IPS-NIHi11 (cell line): Measurements from ENCODE around the gene FGD4.
"Not testable (repeated sequence)": the region's sequence is repeated elsewhere in the genome, so short reads cannot be mapped to it uniquely, and the experiment has no call there.

ENCODE experiments used
- DNase-seq: peaks from one replicate; pipeline ENCODE4 v3.0.0; 2012; ENCODE audit warnings: mixed read lengths, low spot score

FGD4 gene

GRCh38 chr12:32494656-32495055 is 95.3 kb downstream of the FGD4 start:
- no peak for DNase-seq

- DNase-seq: no peak
Measured at GRCh38 chr12:32496946-32497345, 97.6 kb downstream of the FGD4 start.

DNA sequence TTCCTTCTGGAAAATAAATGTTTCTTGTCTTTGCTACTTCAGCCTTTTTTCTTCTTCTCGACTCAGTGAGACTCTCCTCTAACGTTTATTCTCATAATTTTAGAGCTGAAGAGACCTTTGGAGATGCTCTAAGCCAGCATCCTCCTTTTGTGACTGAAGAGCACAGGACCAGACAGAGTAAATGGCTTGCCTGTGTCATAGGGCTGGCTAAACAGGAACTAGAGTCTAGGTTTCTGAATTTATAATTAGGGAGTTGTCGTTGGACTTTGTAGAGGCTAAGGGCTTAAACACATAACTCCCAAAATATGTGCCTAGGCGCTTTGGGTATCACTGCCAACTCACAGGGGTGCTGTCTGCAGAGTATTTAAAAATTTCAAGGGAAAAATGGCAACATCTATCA is 98.5 kb downstream of the FGD4 start:
- DNase-seq: no peak

- DNase-seq: no peak
Measured at GRCh38 chr12:32499048-32499447, 99.7 kb downstream of the FGD4 start.

GRCh38 chr12:32501835-32502333 is 102.5 kb downstream of the FGD4 start:
- peak; percentile 87 for DNase-seq

DNA sequence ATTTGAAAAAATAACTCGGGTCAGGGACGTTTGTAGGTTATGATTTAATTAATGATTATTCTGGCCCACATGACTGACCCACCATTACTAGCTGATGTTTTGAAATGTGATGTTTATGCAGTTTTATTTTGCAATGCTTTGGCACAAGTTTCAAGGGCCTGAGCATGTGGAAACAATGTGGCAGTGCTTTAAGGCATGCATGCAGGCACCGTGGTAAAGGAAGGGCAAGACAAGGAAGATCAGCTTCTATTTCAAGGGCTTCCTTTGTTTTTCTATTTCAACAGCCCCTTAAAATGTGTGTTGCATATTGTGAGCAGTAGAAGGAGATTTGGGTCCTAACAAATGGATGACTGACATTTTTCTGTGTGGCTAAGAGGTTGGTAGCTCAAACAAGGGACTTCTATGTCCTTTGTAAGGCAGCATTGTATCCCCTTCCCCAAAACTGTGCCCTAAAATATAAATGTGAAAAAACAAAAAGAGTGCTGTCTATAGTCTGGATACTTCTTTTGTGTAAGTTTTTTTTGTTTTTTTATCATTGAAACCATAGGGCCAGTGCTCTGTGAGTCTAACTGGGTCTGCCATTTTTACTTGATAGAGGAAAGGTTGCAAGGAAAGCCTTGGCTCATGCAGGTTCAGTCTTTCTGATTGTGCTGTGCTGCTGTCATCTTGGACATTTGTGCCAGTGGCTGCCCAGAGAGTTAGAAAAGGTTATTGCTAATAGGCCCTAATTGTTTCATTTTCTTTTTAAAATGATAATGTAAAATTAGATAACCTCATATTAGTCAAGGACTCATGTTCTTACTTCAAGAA is 103.5 kb downstream of the FGD4 start:
- no peak for DNase-seq

- DNase-seq: no peak
Measured at GRCh38 chr12:32503730-32504129, 104.4 kb downstream of the FGD4 start.

GRCh38 chr12:32504591-32504990 is 105.2 kb downstream of the FGD4 start:
- DNase-seq: no peak

- DNase-seq: no peak
Measured at GRCh38 chr12:32505067-32505945, 105.9 kb downstream of the FGD4 start.

DNA sequence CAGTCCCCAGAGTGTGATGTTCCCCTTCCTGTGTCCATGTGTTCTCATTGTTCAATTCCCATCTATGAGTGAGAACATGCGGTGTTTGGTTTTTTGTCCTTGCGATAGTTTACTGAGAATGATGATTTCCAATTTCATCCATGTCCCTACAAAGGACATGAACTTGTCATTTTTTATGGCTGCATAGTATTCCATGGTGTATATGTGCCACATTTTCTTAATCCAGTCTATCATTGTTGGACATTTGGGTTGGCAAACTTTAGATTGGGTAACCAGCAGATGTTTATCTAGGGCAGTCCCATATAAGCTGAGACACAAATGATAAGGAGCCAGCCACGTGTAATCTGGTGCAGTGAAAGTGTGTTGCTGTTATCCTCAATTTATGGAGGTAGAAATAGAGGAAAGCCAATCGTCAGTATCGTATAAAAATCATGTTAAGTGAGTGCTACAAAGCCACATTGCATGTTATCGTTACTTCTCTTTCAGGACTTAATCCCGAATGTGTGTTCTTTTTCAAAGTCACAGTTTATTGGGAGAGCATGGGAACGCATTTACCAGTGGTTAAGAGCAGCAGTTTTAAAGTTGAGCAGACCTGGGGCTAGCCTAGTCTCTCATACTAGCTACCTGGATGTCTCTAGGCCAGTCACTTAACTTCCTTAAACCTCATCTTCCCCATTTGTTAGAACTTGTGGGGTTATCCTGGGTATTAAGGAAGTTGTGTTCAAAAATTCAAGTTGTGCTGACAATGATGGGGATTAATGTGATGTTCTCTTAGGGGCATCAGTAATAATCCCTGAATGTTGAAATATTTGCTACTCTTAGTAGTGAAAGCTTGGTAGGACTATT is 108.0 kb downstream of the FGD4 start:
- not testable (repeated sequence) for DNase-seq

GRCh38 chr12:32507942-32508320 is 108.6 kb downstream of the FGD4 start:
- DNase-seq: peak; percentile 19

DNA sequence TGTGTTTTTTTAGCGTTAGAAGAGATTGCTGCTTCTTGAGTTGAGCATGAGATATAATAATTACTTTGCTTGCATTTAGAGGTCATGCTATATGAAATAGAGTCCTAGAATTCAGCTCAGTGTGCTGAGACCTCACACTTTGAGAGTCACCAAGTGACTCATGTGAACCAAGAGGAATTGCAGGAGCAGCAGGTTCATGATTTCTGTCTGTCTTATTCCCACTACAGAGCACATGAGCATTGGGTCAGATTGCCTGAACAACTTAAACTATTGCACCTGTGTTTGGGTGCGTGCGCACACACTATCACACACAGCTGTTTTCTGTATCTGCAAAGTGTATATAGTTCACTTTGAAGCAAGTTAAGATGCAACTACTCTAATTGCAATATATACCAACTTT is 109.3 kb downstream of the FGD4 start:
- DNase-seq: no peak

DNA sequence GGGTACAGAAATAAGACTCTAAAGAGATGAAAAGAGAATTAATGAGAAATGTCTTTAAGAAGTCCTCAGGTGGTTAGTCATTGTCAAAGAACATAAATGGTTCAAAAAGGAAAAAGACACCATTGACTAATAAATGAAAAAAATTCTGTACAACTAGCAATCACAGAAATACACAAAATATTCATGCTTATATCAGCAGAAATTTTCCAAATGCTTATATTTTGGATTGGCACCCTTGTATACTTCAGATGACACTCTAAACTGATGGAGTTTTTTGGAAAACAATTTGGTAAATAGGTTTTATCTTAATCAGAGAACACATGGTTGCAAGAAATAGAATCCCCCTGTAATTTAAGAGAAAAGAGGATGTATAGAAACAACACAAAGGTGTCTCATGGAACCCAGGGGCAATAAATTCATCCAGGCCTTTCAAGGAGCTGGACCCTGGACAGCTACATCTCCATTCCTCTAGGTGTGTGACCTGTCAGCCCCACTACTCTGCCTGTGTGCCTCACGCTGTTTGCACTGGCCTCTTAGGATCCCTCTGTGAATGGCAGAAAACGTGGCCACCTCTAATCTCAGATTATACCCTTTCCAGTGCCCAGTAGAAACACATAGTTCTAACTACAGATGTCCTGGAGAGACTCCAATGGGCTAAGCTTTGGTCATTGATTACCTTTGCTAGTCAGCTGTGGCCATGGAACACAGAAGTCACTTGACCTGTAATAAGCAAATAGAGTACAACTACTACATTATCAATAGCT is 110.2 kb downstream of the FGD4 start:
- no peak for DNase-seq

GRCh38 chr12:32511976-32512375 is 112.6 kb downstream of the FGD4 start:
- DNase-seq: not testable (repeated sequence)

DNA sequence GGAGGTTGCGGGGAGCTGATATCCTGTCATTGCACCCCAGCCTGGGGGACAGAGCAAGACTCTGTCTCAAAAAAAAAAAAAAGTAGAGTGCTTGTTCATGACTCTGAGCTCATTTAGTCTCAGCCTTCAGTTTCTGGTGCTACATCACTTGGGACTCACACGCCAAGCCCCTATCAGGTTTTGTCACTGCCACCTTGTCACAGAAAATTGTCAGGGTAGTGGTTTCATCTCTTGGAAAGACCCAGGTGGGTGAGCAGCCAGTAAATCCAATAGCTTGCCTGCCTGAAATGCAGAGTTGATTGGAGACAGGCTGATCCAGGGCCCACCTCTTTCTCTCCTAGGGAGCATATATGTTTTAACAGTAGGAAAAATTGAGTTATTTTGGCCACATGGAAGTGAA is 113.0 kb downstream of the FGD4 start:
- no peak for DNase-seq

- no peak for DNase-seq
Measured at GRCh38 chr12:32512910-32513309, 113.6 kb downstream of the FGD4 start.

DNA sequence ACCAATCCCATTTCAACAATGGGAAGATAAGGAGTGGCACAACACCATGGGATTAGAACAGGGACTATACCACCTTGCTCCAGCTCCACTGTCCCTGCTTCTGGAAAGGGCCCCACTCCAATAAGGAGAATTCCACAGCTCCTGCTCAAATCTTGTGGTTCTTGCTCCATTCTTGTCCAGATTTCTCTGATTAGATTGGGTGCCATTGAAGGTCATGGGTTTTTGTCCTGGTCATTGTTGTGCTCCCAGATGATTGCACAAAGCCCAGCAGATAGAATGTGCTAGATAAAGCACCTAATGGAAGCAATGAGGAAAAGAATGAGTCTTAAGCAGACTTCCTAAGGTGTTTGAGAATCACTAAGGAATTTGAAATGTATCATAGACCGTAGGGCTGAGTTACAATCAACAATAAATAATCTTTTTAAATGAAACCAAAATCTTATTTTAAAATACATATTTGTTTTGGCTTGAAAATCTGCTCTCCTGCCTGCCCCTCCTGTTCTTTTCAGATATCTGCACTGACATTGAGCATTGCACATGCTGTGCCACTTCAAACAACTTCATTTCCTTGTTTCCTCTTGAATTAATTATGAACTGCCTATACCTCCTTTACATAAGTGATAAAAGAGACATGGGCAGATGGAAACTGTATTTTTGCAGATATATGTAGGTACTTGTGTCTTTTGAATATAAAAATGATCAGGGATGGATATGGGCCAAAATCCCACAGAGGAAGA is 115.9 kb downstream of the FGD4 start:
- DNase-seq: no peak

GRCh38 chr12:32516230-32516629 is 116.9 kb downstream of the FGD4 start:
- no peak for DNase-seq

DNA sequence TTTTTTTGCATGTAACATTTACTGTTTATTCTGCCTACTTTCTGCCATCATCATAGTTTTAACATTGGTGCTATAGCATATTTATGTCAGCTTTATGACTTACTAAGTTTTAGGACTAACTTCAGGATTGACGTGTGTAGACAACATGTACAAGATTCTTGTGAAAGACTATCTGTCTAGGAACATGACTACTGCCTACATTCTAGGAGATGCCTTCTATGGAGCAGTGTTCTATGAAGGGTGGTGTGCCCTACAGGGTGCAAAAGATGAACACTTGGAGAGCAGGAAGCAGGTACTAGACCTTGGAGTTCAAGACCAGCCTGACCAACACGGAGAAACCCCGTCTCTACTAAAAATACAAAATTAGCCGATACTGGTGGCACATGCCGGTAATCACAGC is 118.6 kb downstream of the FGD4 start:
- no peak for DNase-seq

- DNase-seq: no peak
Measured at GRCh38 chr12:32519047-32519446, 119.7 kb downstream of the FGD4 start.
